ENCODE measurements around the gene C9orf78. TPM values are rescaled to one million over a fixed set of nuclear protein-coding genes. Genes with fewer than 3 reads are reported as not detected.

C9orf78 gene
- total RNA-seq, 1 donor from 2014 or later, result 40.2 TPM

DNA sequence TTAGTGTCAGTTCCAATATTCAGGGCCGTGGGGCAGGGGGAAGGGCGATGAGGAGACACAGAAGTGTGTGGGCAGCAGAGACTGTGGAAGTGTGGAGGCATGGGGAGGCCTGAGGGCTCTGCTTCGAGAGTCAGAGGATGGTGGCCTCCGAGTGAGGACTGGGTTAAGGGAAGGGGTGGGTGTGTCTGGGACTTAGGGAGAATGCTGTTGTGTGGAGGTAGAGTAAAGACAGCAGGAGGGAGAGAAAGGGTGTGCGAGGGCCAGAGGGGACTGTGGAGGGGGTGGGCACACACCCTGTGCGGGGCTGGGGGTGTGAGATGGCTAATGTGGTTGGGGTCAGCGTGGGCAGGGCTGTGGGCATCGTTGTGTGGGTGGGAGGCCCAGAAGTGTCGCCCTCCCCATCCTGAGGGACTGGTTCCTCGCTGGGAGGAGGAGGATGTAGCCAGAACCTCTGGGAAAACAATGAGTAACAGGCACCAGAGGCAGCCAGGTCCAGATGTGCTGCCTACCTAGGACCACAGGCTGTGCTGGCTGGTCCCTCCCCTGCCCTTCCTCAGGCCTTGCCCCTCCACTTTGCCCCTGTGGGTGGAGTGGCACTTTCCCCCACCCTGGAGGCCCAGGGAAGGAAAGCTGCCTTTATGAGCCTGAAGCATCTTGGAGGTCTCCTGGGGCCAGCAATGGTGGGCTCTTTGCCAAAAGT lies 4.4 kb upstream of the C9orf78 start:
- DNase-seq, result no peak

DNA sequence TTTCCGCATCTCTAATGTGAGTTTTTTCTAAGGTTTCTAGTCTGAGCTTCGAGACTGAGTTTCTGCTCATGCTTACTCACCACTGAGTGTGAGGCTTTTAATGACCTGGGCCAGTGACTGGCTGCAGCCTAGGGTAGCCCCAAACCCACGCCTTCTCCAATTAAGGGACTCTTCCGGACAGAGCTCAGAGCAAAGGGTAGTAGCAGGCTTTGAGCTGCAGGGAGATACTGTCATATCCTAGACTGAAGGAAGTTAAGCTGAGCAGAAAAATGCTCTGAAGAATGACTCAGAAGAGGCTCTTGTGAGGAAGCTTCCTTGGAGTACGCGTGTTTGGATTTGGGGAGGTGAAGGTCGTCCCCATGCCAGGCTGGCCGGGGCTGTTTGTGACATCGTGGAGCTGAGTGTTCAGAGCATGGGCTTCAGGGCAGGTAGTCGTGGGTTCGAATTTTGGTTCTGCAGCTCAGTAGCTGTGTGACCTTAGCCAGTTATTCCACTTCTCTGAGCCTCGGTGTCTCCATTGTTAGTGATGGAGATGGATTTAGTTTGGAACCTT lies 3.7 kb upstream of the C9orf78 start:
- no peak for DNase-seq

DNA sequence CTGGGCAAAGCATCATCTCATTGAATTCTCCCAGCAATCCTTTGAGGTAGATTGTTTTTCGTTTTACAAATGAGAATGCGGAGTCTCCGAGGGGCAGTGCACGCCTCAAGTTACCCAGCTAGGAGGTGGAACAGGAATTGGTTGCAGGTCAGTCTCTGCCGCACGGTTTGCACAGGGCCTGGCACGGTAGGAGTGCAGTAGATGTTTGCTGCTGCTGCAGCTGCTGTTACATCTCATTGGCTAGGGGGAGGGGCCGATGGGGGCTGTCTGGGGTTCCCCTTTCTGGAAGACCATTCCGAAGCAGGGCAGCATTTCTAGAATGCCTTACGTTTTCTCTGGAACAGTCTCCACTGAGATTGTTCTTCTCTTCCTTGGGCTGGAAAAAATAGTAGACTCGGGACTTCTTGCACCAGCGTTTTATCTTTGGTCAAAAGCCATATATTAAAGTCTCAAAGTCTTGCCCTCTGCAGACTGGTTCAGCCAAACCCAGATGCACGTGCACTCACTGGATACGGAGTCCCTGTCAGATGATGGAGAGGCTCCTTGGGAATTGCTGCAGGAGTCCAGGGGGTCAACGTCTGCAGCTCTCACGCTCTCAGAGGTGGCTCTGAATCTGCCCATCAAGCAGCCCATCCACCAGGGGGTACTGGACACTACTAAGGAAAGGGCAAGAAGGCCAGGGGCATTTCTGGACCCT lies 1.4 kb upstream of the C9orf78 start:
- DNase-seq, result no peak

DNA sequence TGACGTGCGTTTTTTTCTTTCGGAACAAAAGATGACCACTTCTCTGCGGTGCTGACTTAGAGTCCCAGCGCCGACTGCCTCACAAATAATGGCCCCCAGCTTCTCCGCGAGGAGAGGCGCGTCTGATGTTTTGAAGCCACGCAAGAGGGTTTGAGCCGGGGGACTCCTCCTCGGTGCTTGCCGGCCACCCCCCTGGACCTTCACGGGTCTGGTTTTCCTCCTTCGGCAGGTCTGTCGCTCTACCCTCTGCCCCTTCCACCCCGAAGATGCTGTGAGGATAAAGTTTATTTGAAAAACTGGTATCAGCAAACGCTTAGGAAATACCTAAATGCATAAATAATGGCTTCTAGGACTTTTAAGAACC lies 767 bp upstream of the C9orf78 start:
- no peak for DNase-seq

DNA sequence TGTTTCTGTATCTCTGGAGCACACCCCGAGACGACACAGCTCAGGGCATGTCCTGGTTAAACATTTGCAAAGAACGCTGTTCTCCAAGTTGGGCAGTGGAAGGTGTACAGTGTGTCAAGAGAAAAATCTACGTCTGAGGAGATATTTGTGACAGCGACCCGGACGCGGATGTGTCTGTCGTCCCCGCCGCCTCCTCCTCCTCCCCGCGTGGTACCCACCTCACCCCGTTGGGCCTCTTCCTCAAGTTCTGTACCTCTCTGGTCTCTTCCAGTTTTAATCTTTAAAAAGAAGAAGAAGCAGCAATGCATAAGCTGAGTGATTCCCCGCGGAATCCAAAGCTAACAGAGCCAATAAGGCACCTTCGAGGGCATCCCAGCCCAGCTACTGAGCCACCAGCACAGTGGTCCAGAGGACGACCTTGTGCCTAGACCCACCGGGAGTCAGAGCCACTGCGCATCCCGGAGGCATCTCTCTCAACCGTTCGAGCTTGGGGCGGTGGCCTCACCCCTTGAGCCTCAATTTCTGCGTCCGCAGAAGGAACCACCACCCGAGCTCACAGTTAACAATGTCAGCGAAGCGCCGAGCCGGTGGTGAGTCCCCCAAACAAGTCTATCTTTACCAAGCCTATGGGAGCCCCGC lies 467 bp downstream of the C9orf78 start:
- no peak for DNase-seq

DNA sequence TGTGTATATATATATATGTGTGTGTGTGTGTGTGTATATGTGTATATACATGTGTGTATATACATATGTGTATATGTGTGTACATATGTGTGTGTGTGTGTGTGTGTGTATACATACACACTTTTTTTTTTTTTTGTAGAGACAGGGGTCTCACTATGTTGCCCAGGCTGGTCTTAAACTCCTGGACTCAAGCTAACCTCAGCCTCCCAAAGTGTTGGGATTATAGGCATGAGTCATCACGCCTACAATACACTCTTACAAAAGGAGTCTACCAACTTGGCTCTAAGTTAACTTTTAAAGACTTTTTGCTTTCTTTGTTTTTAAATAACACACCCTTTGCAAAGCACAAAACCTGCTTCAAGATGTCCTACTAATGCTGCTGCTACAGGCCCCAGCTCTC lies 2.1 kb downstream of the C9orf78 start:
- DNase-seq, result no peak

DNA sequence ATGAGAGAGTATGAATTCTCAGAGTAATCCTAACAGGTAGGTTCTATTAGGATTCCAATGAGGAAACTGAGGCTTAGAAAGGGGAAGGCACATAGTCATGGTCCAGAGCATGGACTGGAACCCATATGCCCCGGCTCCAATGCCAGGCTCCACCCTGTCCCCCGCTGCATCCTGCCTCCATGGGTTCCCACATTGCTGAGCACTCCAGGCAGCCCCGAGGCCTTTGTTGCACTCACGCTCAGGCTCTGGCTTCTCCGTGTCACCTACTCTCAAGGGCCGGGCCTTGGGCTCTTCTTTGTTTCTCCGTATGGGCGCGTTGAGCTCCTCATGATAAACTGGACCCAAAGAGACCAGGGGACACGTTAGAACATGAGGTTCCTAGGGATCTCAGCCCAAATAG lies 6.1 kb downstream of the C9orf78 start:
- no peak for DNase-seq

DNA sequence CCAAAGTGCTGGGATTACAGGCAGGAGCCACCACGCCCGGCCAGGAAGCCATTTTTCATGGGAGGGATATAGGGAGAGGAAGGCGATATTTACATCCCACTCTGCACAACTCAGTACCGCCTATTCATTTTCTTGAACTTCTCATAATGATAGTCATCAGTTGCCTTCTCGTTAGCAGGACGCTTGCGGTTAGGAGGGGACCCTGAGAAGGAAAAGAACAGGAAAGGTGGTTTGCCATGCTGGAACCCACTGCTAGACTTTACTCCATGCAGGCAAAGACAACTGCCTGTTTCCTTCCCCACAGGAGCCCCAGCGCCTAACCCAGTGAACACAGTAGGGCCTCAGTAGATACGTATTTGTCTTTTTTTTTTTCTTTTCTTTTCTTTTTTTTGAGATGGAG lies 7.0 kb downstream of the C9orf78 start:
- DNase-seq, result no peak

DNA sequence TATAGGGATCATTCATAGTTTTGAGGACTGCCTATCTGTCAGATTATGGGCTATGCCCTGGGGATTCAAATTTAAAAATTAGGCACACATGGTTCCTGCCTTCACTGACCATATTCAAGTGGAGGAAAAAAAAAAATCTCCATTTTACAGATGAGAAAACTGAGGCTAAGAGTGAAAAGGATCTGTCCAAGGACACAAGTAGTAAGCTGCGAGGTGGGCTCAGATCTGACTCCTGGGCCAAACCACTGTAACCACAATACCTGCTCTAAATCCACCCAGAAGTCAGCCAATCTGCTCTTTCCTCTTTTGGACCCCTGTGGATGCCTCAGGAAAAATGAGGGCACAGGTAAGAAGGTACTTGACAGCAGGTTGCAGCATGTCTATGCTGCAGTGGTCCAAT lies 8.3 kb downstream of the C9orf78 start:
- no peak for DNase-seq

DNA sequence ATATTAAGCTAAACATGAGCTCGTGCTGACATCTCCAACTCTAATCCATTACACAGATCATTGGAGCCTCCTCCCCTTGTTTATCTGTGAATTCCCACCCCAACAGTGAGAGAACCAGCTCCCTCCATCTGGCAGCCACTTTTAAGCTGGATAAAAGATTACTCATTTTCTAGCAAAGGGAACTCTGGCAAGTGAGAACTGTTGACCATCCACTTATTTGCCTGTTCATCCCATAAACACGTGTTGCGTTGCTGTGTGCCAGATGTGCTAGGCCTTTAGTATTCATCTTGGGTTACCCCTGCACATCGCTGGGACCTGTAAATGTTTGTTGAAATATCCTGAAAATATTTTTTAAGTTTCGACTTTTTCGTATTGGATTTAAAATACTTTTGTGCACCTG lies 8.7 kb downstream of the C9orf78 start:
- DNase-seq, result no peak

DNA sequence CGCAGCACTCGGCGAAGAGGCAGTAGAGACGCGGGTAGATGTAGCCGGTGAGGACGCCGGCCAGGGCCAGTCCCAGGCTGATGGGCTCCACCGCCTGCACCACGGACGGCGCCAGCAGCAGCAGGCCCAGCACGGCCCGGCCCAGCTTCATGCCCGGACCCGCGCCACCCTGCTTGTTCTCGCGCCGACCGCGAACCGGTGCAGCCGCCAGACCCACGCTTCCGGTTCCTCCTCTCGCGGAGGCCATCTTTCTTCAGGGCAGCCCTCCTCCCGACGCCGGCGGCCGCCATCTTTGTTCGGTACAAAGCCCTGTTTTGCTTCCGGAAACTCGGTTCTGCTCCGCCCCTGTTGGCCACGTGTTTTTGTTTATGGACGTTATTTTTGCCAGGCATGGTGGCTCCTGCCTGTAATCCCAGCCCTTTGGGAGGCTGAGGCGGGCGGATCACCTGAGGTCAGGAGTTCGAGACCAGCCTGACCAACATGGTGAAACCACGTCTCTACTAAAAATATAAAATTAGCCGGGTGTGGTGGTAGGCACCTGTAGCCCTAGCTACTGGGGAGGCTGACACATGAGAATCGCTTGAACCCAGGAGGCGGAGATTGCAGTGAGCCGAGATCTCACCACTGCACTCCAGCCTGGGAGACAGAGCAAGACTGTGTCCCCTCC lies 11.0 kb downstream of the C9orf78 start, which contains the start of gene TOR1A:
Gene TOR1A (minus strand): TSS at position 202 of the 667 bp plus-strand sequence. CDS start 51 bp downstream, at position 151.
- DNase-seq, result peak; percentile 90

DNA sequence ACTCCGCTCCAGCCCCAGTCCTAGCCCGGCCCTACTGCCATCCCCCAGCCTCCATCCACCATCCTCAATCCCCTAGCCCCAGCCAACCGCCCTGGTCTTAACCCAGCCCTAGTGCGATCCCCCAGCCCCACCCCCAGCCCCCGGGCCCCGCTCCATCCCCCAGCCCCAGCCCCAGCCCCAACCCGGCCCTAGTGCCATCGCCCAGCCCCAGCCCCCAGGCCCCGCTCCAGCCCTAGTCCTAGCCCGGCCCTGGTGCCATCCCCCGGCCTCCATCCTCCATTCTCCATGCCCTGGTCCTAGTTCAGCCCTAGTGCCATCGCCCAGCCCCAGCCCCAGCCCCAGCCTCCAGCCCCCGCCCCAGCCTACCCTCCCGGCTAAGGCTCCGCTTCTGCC lies 11.5 kb downstream of the C9orf78 start:
- no peak for DNase-seq

DNA sequence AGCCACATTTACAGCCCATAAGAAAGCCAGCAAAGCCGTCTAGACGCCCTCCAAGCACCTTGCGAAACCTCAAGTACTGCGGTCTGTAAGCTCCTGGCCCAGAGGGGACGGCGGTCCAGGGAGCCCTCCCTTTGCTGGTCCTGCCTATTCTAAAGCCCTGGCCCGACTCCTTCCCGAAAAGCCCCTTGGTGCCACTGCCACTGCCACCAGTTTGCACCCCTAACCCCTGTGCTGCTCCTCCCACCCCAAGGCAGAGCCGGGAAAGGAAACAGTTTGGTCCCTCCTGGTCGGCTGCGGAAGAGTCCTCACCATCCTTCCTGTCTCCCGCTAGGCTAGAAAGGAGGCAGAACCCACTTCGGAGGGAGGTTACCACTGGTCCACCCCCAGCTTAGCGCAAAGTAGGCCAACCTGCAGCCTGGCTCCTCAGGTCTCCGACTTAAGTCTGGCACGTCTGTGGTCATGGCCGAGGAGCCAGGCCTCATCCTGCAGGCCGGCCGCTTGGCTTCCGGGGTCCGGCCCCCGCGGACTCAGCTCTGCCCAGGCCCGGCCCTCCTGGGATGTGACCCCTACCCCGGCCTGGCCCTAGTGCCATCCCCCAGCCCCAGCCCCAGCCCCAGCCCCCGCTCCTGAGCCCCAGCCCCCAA lies 12.1 kb downstream of the C9orf78 start:
- DNase-seq, result peak; percentile 15

DNA sequence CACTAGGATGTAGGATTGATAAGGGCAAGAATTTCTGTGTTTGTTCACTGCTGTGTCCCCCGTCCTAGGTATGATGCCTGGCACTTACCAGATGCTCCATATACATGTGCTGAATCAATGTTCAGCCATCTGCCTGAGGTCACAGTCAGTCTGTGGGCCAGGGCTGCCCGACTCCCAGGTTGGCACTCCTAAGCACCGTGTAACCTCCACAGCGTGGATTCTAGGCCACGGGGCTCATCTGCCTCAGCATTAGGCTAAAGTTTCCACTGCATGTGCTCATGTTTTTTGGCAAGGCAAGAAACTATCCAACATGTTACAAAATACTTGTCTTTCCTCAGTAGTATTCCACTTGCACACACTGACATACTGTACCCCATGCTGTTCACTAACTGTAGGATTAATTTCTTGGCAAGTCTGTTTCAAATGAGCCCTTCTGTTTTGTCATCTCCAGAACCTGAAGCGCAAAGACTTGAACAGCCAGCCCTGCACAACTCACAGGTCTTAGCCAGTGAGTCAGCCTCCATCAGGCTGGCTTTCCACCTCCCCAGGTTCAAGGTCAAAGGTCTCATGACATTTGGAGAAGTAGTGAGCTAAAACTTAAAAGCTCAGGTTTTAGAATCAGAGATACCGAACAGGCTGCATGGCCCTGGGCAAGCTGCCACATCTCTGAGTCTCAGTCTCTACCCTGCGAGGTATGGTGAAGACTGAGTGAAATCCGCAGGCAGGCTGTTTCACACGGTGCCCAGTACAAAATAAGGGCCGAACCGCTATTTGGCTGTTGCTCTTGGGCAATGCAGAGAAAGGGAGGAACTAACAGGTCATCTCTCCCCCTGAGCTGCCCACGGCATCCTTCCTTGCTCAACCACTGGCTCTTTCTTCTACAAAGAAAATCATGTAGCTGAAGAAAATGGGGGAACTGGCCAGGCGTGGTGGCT lies 18.3 kb downstream of the C9orf78 start:
- no peak for DNase-seq

DNA sequence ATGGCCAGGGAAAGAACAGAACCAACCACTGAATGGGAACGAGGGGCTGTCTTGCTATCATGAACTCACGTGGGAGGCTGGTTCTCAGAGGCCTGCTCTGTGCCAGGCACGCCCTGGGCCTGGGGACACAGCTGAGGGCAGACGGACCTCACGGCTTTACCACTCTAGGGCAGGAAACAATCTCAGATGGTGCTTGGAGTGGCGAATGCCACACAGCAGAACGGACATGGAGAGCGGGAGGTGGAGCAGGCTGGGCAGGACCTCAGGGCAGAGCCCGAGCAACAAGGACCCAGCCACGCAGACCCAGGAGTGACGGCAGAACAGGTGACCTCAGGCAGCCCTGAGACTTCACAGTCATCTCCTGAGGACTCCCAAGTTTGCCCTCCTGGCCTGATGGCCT lies 19.8 kb downstream of the C9orf78 start:
- no peak for DNase-seq

DNA sequence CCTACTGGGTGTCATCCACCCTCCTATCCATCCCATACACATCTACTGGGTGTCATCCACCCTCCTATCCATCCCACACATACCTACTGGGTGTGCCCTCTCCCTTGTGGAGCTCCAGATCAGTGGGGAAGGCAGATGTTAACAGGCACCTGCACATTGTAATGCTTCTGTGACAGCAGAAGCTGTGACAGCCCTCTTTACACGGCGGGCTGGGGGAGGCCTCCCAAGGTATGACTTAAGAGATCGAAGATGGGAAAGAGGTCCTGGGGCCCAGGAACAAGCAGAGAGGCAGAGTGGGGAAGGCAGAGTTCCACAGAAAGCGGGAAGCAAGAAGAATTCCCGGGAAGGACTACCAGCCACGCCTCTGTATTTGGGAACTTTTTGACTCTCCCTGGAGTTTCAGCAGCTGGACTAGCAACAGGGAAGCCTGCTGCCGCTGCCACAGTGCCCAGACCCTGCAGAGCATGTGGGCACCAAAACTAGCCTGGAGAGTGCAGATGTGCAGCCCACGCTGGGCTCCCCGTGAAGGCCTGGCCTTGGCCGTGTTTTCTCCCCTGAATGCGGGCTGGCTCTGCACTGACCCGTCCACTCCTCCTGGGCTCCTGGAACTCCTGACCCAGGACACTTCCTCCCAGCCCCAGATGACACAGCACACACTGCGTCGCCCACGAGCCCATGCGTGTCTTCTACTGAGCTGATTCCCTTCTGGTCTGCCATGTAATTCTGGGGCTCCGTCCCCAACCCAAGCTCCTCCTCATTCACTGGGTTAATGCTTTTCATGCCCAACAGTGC lies 20.4 kb downstream of the C9orf78 start:
- DNase-seq, result no peak

DNA sequence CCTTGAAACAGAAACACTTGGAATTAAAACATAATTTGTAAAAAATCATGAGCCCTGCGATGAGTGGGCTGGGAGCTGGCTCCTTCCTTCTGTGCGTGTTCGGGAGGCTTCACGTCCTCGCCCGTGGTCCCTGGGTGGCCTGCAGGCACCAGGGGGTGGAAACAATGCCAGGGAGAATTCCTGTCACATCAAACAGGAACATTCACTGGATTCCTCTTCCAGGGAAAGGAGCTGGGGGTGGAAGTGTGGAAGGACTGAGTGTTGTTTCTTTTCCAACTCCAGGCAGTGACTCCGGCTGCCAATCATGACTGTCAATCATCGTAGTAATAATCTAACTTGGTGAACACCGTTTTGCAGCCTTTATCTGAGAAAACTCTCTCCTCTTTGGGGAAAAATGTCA lies 21.4 kb downstream of the C9orf78 start:
- DNase-seq, result no peak

DNA sequence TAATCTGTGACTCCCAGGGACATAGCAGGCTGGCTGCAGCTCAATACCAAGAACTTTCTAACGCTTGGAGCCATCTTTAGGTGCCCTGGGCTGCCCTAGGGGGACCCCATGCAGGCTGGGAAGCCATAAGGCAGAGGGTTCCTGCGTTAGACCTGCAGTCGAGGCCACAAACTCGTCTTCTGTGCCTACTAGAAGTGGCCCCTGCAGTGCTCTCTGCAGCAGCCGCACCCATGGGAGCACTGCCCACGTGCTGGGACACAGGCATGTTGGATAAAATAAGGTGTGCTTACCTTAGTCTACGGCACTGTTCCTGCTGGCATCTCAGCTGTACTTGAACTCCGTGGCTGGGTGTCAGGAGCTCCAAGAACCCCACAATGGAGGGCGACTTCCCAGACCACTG lies 22.7 kb downstream of the C9orf78 start:
- DNase-seq, result no peak

DNA sequence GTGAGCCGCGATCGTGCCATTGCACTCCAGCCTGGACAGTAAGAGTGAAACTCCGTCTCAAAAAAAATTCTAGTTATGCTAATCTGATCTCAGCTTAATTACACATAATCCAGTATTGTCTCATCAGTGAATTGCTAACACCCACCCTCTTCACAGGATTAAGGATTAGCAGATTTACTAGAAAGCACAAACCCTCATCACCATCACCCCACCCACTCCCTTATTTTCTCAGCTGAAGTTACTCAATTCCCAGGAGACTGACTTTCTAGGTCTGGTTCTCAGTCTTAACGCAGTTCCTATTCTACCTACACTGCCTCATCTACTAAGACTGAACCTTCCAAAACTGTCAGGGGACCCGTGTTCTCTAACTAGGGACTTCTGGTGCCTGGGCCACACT lies 23.1 kb downstream of the C9orf78 start:
- DNase-seq, result no peak

DNA sequence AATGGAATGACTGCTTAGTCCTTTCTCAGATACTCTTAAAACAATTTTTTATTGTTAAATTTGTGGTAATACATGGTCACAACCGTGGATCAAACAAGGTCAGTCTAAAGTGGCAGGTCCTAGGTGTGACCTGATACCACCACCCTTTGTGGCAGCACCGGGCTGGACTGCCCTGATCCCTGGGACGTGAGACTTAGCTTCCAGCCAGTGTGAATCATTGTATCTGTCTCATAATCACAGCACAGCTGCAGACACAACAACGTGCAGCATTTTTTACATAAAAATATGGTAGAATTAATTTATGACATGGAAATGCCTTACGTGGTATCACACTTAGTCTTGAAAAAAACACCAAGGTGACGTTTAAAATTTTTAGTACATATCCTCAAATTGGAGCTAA lies 24.3 kb downstream of the C9orf78 start:
- no peak for DNase-seq

All from occipital lobe (tissue), 2 donors.